ENCODE measurements around the gene SLC38A11. TPM values are rescaled to one million over a fixed set of nuclear protein-coding genes. Genes with fewer than 3 reads are reported as not detected.

SLC38A11 gene
- total and polyA plus RNA-seq, 2 of the 8 experiments (the other 6 are each of a cell fraction or from before 2014, with no cell fraction given) = not detected

GRCh38 chr2:164887434-164888144, 67.7 kb downstream of the SLC38A11 start:
- CTCF ChIA-PET (ENCODE audit: partially characterized antibody) = no interaction called here
- Histone ChIP-seq H3K27me3 (replicated peaks in 1 of 4; ENCODE audit: control insufficient read depth in 3 of 4, extremely low read depth in 1 of 4, insufficient read depth in 3 of 4, low read length in 3 of 4) (no peaks in the 10 kb centered on the region), H2AK5ac (ENCODE audit: low read depth, low read length) (no peak overlapping the region), H2BK5ac (ENCODE audit: low read depth, low read length) (no peak overlapping the region), H3K56ac (replicated peaks; ENCODE audit: insufficient read length, low read depth, low read length) (no peak overlapping the region), H2BK20ac (ENCODE audit: low read length) (no peak overlapping the region), H3K18ac (ENCODE audit: extremely low read depth, low read length) (no peak overlapping the region), H3K4me3 (ENCODE audit: extremely low read depth in 1 of 4, insufficient read depth in 2 of 4, low read depth in 3 of 4, low read length in 4 of 4) (no peak overlapping the region), H3K4me1 (replicated peaks in 1 of 4; ENCODE audit: control insufficient read depth in 3 of 4, insufficient read depth in 4 of 4, low read length in 3 of 4) (no peaks in the 10 kb centered on the region), H4K20me1 (replicated peaks in 1 of 2; ENCODE audit: control insufficient read depth in 1 of 2, insufficient read depth in 2 of 2, low read length in 2 of 2) (no peaks in the 10 kb centered on the region), H4K5ac (ENCODE audit: insufficient read length, low read depth, low read length) (no peak overlapping the region), H3K4me2 (ENCODE audit: insufficient read depth in 1 of 2, low read depth in 2 of 2, low read length in 2 of 2) (no peak overlapping the region), H3K27ac (ENCODE audit: low read depth, low read length) (no peak overlapping the region), H3K23ac (ENCODE audit: insufficient read length) (no peak overlapping the region), H3K36me3 (ENCODE audit: control insufficient read depth in 2 of 4, insufficient read depth in 4 of 4, low read length in 3 of 4) (no peaks in the 10 kb centered on the region), H3K9ac (replicated peaks in 1 of 4; ENCODE audit: extremely low read depth in 1 of 4, low read depth in 3 of 4, low read length in 3 of 4) (no peak overlapping the region), H3K79me1 (ENCODE audit: low read depth, low read length) (no peaks in the 10 kb centered on the region), H3K23me2 (ENCODE audit: low read depth, low read length) (no peaks in the 10 kb centered on the region), H2BK12ac (ENCODE audit: low read depth, low read length) (no peak overlapping the region), H3K4ac (replicated peaks; ENCODE audit: insufficient read length, low read depth, low read length) (no peak overlapping the region), H2BK120ac (replicated peaks; ENCODE audit: low read depth, low read length) (no peak overlapping the region), H3K79me2 (ENCODE audit: control insufficient read depth in 1 of 2, insufficient read depth in 2 of 2, low read length in 2 of 2) (no peaks in the 10 kb centered on the region), H4K8ac (ENCODE audit: extremely low read depth, insufficient read depth, low read length) (no peak overlapping the region), H2AFZ (ENCODE audit: low read length) (no peak overlapping the region), H4K91ac (replicated peaks; ENCODE audit: insufficient read length, low read length) (no peak overlapping the region), H2BK15ac (ENCODE audit: low read length) (no peak overlapping the region), H3K14ac (ENCODE audit: insufficient read length) (no peak overlapping the region), H3K9me3 (ENCODE audit: insufficient read depth in 2 of 2, low read depth in 1 of 2, low read length in 1 of 2) (no peaks in the 10 kb centered on the region)
- FAIRE-seq = no peak
- WGBS, 2 experiments (ENCODE audit: extremely low coverage in 1 of 2, insufficient coverage in 1 of 2, insufficient read length in 1 of 2, insufficient replicate concordance in 2 of 2, low coverage in 1 of 2, low lambda C conversion rate in 2 of 2, missing lambda C conversion rate in 1 of 2) = 85% methylated on average over 4 of the region's 4 CpGs; no CpG with 5 or more reads in 1 of the 2 experiments
- POLR2A ChIA-PET (ENCODE audit: partially characterized antibody) = no interaction called here
- no peak for DNase-seq (ENCODE audit: low read depth in 1 of 2, low spot score in 2 of 2)
- TF ChIP-seq SIRT6 (IDR thresholded peaks at IDR 0.05; ENCODE audit: low read length) (no peak), SP1 (IDR thresholded peaks at IDR 0.05; ENCODE audit: low read depth, low read length) (no peak), RAD21 (IDR thresholded peaks at IDR 0.05 in 1 of 2, conservative IDR thresholded peaks at IDR 0.05 in 1 of 2; ENCODE audit: low read depth in 2 of 2, low read length in 2 of 2) (no peak), SAP30 (IDR thresholded peaks at IDR 0.05; ENCODE audit: insufficient read depth, insufficient replicate concordance, low read length) (no peak), HDAC2 (IDR thresholded peaks at IDR 0.05; ENCODE audit: borderline replicate concordance in 1 of 2, low read depth in 2 of 2, low read length in 2 of 2) (no peak), EZH2 (IDR thresholded peaks at IDR 0.05; ENCODE audit: low read depth, low read length, severe bottlenecking) (no peak), TCF12 (IDR thresholded peaks at IDR 0.05; ENCODE audit: low read depth, low read length) (no peak), CREB1 (IDR thresholded peaks at IDR 0.05) (no peak), POLR2AphosphoS5 (IDR thresholded peaks at IDR 0.05; ENCODE audit: low read depth, low read length) (no peak), MAFK (IDR thresholded peaks at IDR 0.05; ENCODE audit: low read depth, low read length) (no peak), SUZ12 (IDR thresholded peaks at IDR 0.05; ENCODE audit: low read length) (no peak), GABPA (IDR thresholded peaks at IDR 0.05; ENCODE audit: borderline replicate concordance, insufficient read depth, low read length) (no peak), FOSL1 (IDR thresholded peaks at IDR 0.05; ENCODE audit: insufficient read depth, low read depth, low read length) (no peak), TAF1 (IDR thresholded peaks at IDR 0.05; ENCODE audit: low read depth, low read length) (no peak)

Data from H1 (cell line).